Fibroblast of skin of left quadriceps (primary cell): ENCODE measurements around the gene CGN.
"Not testable (repeated sequence)": the region's sequence is repeated elsewhere in the genome, so short reads cannot be mapped to it uniquely, and the experiment has no call there.

Experiments
- DNase-seq, 2 experiments: peaks; one replicate each; pipeline ENCODE4 v3.0.0-alpha.2; 2013; ENCODE audit warnings: low read depth in 2 of 2

CGN gene

GRCh38 chr1:151522427-151522826 is 11.2 kb downstream of the CGN start:
- DNase-seq: not testable (repeated sequence)

- no peak for DNase-seq
Observed at GRCh38 chr1:151523326-151523725, 12.1 kb downstream of the CGN start.

GRCh38 chr1:151524736-151525135 is 13.5 kb downstream of the CGN start:
- DNase-seq: no peak

GRCh38 chr1:151526735-151527525 is 15.7 kb downstream of the CGN start:
- DNase-seq: no peak

- no peak for DNase-seq
Observed at GRCh38 chr1:151529211-151529702, 18.1 kb downstream of the CGN start.

- DNase-seq: no peak
Observed at GRCh38 chr1:151529781-151530180, 18.6 kb downstream of the CGN start.

- DNase-seq: no peak
Observed at GRCh38 chr1:151530461-151530860, 19.3 kb downstream of the CGN start.

GRCh38 chr1:151533870-151534269 is 22.7 kb downstream of the CGN start:
- DNase-seq: no peak

- peak; percentile 32 to 40 for DNase-seq
Observed at GRCh38 chr1:151534662-151535278, 23.6 kb downstream of the CGN start.

- DNase-seq: no peak
Observed at GRCh38 chr1:151535326-151536271, 24.4 kb downstream of the CGN start.

GRCh38 chr1:151536499-151536898 is 25.3 kb downstream of the CGN start:
- no peak for DNase-seq

GRCh38 chr1:151537112-151537511 is 25.9 kb downstream of the CGN start:
- DNase-seq: peak; percentile 93 to 94

GRCh38 chr1:151539321-151540020 is 28.3 kb downstream of the CGN start:
- peak; percentile 66 to 71 for DNase-seq

GRCh38 chr1:151540021-151540981 is 29.1 kb downstream of the CGN start, which contains the start of gene TUFT1:
TSS of gene TUFT1 (plus strand) at chr1:151540309. CDS start at chr1:151540367, 58 bp downstream.
- peak; percentile 73 to 77 for DNase-seq

- no peak for DNase-seq
Observed at GRCh38 chr1:151540982-151541377, 29.8 kb downstream of the CGN start.

GRCh38 chr1:151541752-151542151 is 30.6 kb downstream of the CGN start:
- no peak for DNase-seq

- peak; percentile 93 to 94 for DNase-seq
Observed at GRCh38 chr1:151542710-151543129, 31.5 kb downstream of the CGN start.

GRCh38 chr1:151545542-151545941 is 34.4 kb downstream of the CGN start:
- DNase-seq: no peak

GRCh38 chr1:151546011-151546925 is 35.1 kb downstream of the CGN start:
- DNase-seq: peak; percentile 25 to 36
